Osteoblast (primary cell): Measurements from ENCODE around the gene LYSMD3. TPM values are rescaled to one million over a fixed set of nuclear protein-coding genes. Genes with fewer than 3 reads are reported as not detected.

ENCODE experiments used
- DNase-seq: peaks from one replicate; pipeline ENCODE4 v3.0.0; 2011; ENCODE audit warnings: low spot score, mixed read lengths; ENCODE audit not compliant: insufficient read length; ENCODE audit errors: missing footprints
- H2AFZ ChIP-seq: 2 replicates; pipeline ENCODE4 v1.6.0; 2011; ENCODE audit warnings: mild to moderate bottlenecking, low read length
- H3K27ac ChIP-seq: 2 replicates; pipeline ENCODE4 v1.5.1; 2011; ENCODE audit warnings: mild to moderate bottlenecking, low read depth, low read length, moderate library complexity
- H3K27me3 ChIP-seq: 2 replicates; pipeline ENCODE4 v1.6.0; 2012; ENCODE audit warnings: mild to moderate bottlenecking, control low read depth, inconsistent platforms, low read length, moderate library complexity; ENCODE audit not compliant: insufficient read depth
- H3K36me3 ChIP-seq: 2 replicates; pipeline ENCODE4 v1.5.1; 2011; ENCODE audit warnings: mild to moderate bottlenecking, low read length, control low read depth, moderate library complexity; ENCODE audit not compliant: insufficient read depth
- H3K4me1 ChIP-seq: 2 replicates; pipeline ENCODE4 v1.5.1; 2011; ENCODE audit warnings: mild to moderate bottlenecking, low read length, control low read depth, moderate library complexity; ENCODE audit not compliant: insufficient read depth
- H3K4me2 ChIP-seq: 2 replicates; pipeline ENCODE4 v1.6.0; 2011; ENCODE audit warnings: mild to moderate bottlenecking, low read length; ENCODE audit not compliant: insufficient read depth
- H3K4me3 ChIP-seq: fragments of 200-600 bp; sonication (generic); 3 replicates; pipeline ENCODE4 v1.5.1; 2012; ENCODE audit warnings: mild to moderate bottlenecking, low read length, inconsistent platforms; ENCODE audit not compliant: insufficient read depth
- H3K79me2 ChIP-seq: 2 replicates; pipeline ENCODE4 v1.6.0; 2012; ENCODE audit warnings: mild to moderate bottlenecking, low read length, control low read depth, inconsistent platforms; ENCODE audit not compliant: insufficient read depth
- H3K9me3 ChIP-seq: 2 replicates; pipeline ENCODE4 v1.5.1; 2011; ENCODE audit warnings: low read depth, low read length, control low read depth
- H4K20me1 ChIP-seq: 2 replicates; pipeline ENCODE4 v1.6.0; 2012; ENCODE audit warnings: mild to moderate bottlenecking, low read length, control low read depth; ENCODE audit not compliant: insufficient read depth
- CTCF ChIP-seq: IDR thresholded peaks from 2 replicates; pipeline ENCODE4 v1.5.1; 2011; ENCODE audit warnings: mild to moderate bottlenecking, low read depth, low read length, moderate library complexity; ENCODE audit errors: extremely low read depth
- total RNA-seq: library from RNA; depleted of rRNA; stranded (reverse); fragments of >200 nt; gene quantifications from 2 replicates; pipeline ENCODE4 v1.2.3, GENCODE V29; 2012

Gene LYSMD3
- total RNA-seq, 1 donor, result 17.7 TPM

DNA sequence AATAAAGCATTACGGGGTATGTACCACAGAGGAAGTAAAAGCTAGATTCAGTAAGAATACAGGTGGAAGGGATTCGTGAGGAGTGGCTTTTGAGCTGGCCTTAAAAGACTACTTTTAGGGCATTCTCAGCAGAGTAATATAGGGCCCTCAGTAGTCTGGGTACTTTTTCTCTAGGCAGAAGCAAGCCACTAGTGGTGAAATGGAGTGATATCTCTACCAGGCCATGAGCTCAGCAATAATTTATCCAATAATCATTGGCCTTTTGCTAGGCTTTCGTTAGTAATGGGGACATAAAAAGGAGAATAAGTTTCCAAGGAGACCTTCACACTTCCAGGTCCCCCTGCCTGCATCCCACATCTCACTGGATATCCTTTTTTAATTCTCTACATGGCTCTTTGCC, 53.0 kb downstream of the LYSMD3 start:
- no peaks in the 10 kb centered on the region for H3K9me3 ChIP-seq
- no peak overlapping the region for H2AFZ ChIP-seq
- no peaks in the 10 kb centered on the region for H3K27me3 ChIP-seq
- no peak overlapping the region for H3K4me2 ChIP-seq
- no peak for DNase-seq
- H3K4me1 ChIP-seq, result peaks cover 29% of the 10 kb centered on the region
- no peaks in the 10 kb centered on the region for H4K20me1 ChIP-seq
- H3K27ac ChIP-seq, result no peak overlapping the region
- no peaks in the 10 kb centered on the region for H3K36me3 ChIP-seq
- no peak overlapping the region for H3K4me3 ChIP-seq
- no peak for TF ChIP-seq CTCF
- H3K79me2 ChIP-seq, result peaks cover 22% of the 10 kb centered on the region

- peaks cover 26% of the 10 kb centered on the region for H3K4me1 ChIP-seq
- peak overlapping the region; percentile 32 for H3K27ac ChIP-seq
- H3K4me3 ChIP-seq, result peak overlapping the region; percentile 98
- TF ChIP-seq CTCF, result no peak
- no peaks in the 10 kb centered on the region for H3K9me3 ChIP-seq
- peaks cover 30% of the 10 kb centered on the region for H3K79me2 ChIP-seq
- no peaks in the 10 kb centered on the region for H3K27me3 ChIP-seq
- no peak overlapping the region for H2AFZ ChIP-seq
- no peaks in the 10 kb centered on the region for H3K36me3 ChIP-seq
- H4K20me1 ChIP-seq, result no peaks in the 10 kb centered on the region
- peak overlapping the region; percentile 99 for H3K4me2 ChIP-seq
- no peak for DNase-seq
Observed at GRCh38 chr5:90475436-90475980, 53.9 kb downstream of the LYSMD3 start.

GRCh38 chr5:90474235-90475107, 54.9 kb downstream of the LYSMD3 start, which contains the start of the genes MBLAC2 and POLR3G:
TSS of gene MBLAC2 (minus strand) at chr5:90474771. CDS start at chr5:90474292, 479 bp downstream.
TSS of gene POLR3G (plus strand) at chr5:90474864. CDS start at chr5:90485568, 10,704 bp downstream.
- H3K27ac ChIP-seq, result peak within 1 kb of the TSS; percentile 61

More at GRCh38 chr5:90474235-90475107, 54.9 kb downstream of the LYSMD3 start, which contains the start of the genes MBLAC2 and POLR3G:
- H3K4me3 ChIP-seq, result peak within 1 kb of the TSS; percentile 98
- no peaks in the 10 kb centered on the region for H3K36me3 ChIP-seq
- peaks cover 19% of the 10 kb centered on the region for H3K4me1 ChIP-seq
- peak; percentile 96 for DNase-seq
- peaks cover 33% of the 10 kb centered on the region for H3K79me2 ChIP-seq
- H4K20me1 ChIP-seq, result no peaks in the 10 kb centered on the region
- H3K9me3 ChIP-seq, result no peaks in the 10 kb centered on the region
- H2AFZ ChIP-seq, result peak within 1 kb of the TSS; percentile 98
- H3K27me3 ChIP-seq, result no peaks in the 10 kb centered on the region
- TF ChIP-seq CTCF, result peak; percentile 20
- H3K4me2 ChIP-seq, result peak within 1 kb of the TSS; percentile 99
